ENCODE results near the gene EID3. TPM values are rescaled to one million over a fixed set of nuclear protein-coding genes. Genes with fewer than 3 reads are reported as not detected.
A peak's percentile ranks its signal among the peaks of the same experiment; 100 is the strongest.

The EID3 gene
- total and polyA plus RNA-seq, 10 of the 15 experiments (the other 5 are each of a cell fraction or from before 2014, with no cell fraction given): 0.92 to 7.0 (median 4.3) TPM

- H3K36me3 ChIP-seq (ENCODE audit: control insufficient read depth in 2 of 2, insufficient read depth in 2 of 2, low read length in 1 of 2): peaks cover 11 to 45% of the 10 kb centered on the region in 2 experiments
- H3K4me3 ChIP-seq: no peak overlapping the region
- no peaks in the 10 kb centered on the region for H3K27me3 ChIP-seq (replicated peaks in 1 of 2; ENCODE audit: control insufficient read depth in 2 of 2, insufficient read depth in 2 of 2, low read length in 1 of 2)
- H3K27ac ChIP-seq (ENCODE audit: control insufficient read depth, insufficient read depth): no peak overlapping the region
- ATAC-seq: no peak
- CTCF ChIA-PET: interaction anchor here (0.6 to 1.6 kb wide), 4 partner anchors 14 to 332 kb away, joined by 3 to 5 read pairs (median 4); no protein-coding TSS in a partner anchor
- FAIRE-seq: no peak
- no peak overlapping the region for H3K9ac ChIP-seq (ENCODE audit: control insufficient read depth, insufficient read depth, low read length)
- POLR2A ChIA-PET: no interaction called here
- no peaks in the 10 kb centered on the region for H3K9me3 ChIP-seq (replicated peaks; ENCODE audit: control insufficient read depth, insufficient read depth, low read length)
- SMC1A ChIA-PET (ENCODE audit: uncharacterized antibody, unreplicated experiment): interaction anchor here (0.8 to 1.6 kb wide), 8 partner anchors 9 to 220 kb away, joined by 3 to 4 read pairs (median 3); no protein-coding TSS in a partner anchor
- H3K4me1 ChIP-seq (ENCODE audit: control insufficient read depth, insufficient read depth, low read length): no peaks in the 10 kb centered on the region
- H3K4me2 ChIP-seq (ENCODE audit: control insufficient read depth, insufficient read depth): no peak overlapping the region
- RAD21 ChIA-PET (ENCODE audit: unreplicated experiment): no interaction called here
- no peak overlapping the region for H2AFZ ChIP-seq (ENCODE audit: control insufficient read depth, low read depth, low read length)
- in situ Hi-C loops (cut with MboI) (no loop called here), intact Hi-C loops (cut with micrococcal nuclease; ENCODE audit: unreplicated experiment) (no loop called here)
- no peaks in the 10 kb centered on the region for H4K20me1 ChIP-seq (ENCODE audit: control insufficient read depth, insufficient read depth)
- TSS peak; percentile 10 for BruUV-seq (replicated peaks)
- WGBS (ENCODE audit: insufficient coverage, insufficient replicate concordance, low lambda C conversion rate, missing lambda C conversion rate): 92% methylated on average over 3 of the region's 3 CpGs
- no peaks in the 10 kb centered on the region for H3K79me2 ChIP-seq (ENCODE audit: control insufficient read depth, insufficient read depth, low read length)
- DNase-seq (ENCODE audit: low read depth, low spot score): no peak
- no peak for TF ChIP-seq PML (IDR thresholded peaks at IDR 0.05; ENCODE audit: low read length)
- TF ChIP-seq MTA2 (IDR thresholded peaks at IDR 0.05; ENCODE audit: low read depth): no peak
- no peak for TF ChIP-seq SP1 (IDR thresholded peaks at IDR 0.05; ENCODE audit: low read depth, low read length)
- TF ChIP-seq PAX8 (IDR thresholded peaks at IDR 0.05): no peak
- no peak for TF ChIP-seq RBBP5 (conservative IDR thresholded peaks at IDR 0.05)
- no peak for TF ChIP-seq GATAD2B (conservative IDR thresholded peaks at IDR 0.05; ENCODE audit: low read depth)
- no peak for TF ChIP-seq ELK1 (IDR thresholded peaks at IDR 0.05; ENCODE audit: low read depth, low read length)
- TF ChIP-seq EZH2 (IDR thresholded peaks at IDR 0.05; ENCODE audit: borderline replicate concordance, control insufficient read depth, low read depth, low read length): no peak
- no peak for TF ChIP-seq IRF3 (IDR thresholded peaks at IDR 0.05)
- TF ChIP-seq NR2C1 (IDR thresholded peaks at IDR 0.05): no peak
- no peak for TF ChIP-seq ZBTB11 (CRISPR knock-in tag; IDR thresholded peaks at IDR 0.05)
- no peak for TF ChIP-seq SUZ12 (IDR thresholded peaks at IDR 0.05; ENCODE audit: unreplicated experiment)
- TF ChIP-seq PBX3 (IDR thresholded peaks at IDR 0.05; ENCODE audit: insufficient replicate concordance, low read depth, low read length): no peak
- TF ChIP-seq REST (IDR thresholded peaks at IDR 0.05; ENCODE audit: low read depth, low read length): no peak
- no peak for TF ChIP-seq ZNF274 (IDR thresholded peaks at IDR 0.05; ENCODE audit: insufficient read depth, insufficient read length)
Measured at GRCh38 chr12:104339663-104340062, 36.1 kb downstream of the EID3 start.

Measured in GM12878 (cell line).